Endothelial cell of umbilical vein (primary cell): ENCODE measurements around the gene BBLN.

ENCODE experiments used
- CTCF ChIP-seq, 2 donors: IDR thresholded peaks; 1 replicate in 1 of 2; 2 replicates in 1 of 2; pipeline ENCODE4 v1.5.1; 2011; ENCODE audit warnings: low read length in 2 of 2, mild to moderate bottlenecking in 2 of 2, moderate library complexity in 2 of 2, control low read depth in 1 of 2, inconsistent platforms in 1 of 2, low read depth in 1 of 2; ENCODE audit not compliant: insufficient read depth in 1 of 2; ENCODE audit errors: extremely low read depth in 1 of 2
- EZH2 ChIP-seq: IDR thresholded peaks from 2 replicates; pipeline ENCODE4 v1.6.1; 2012; ENCODE audit warnings: borderline replicate concordance, low read depth, mild to moderate bottlenecking, moderate library complexity, low read length, inconsistent platforms; ENCODE audit not compliant: severe bottlenecking
- JUN ChIP-seq: IDR thresholded peaks from 2 replicates; pipeline ENCODE4 v1.6.1; 2011; ENCODE audit warnings: borderline replicate concordance, low read depth; ENCODE audit not compliant: insufficient read length, insufficient read depth
- MYC ChIP-seq: IDR thresholded peaks from one replicate; pipeline ENCODE4 v1.6.1; 2011; ENCODE audit warnings: mild to moderate bottlenecking, low read depth, low read length
- POLR2A ChIP-seq: IDR thresholded peaks from 2 replicates; pipeline ENCODE4 v1.6.1; 2012; ENCODE audit warnings: low read depth, mild to moderate bottlenecking, control low read depth, low read length
- POLR2AphosphoS5 ChIP-seq: IDR thresholded peaks from 2 replicates; pipeline ENCODE4 v1.6.1; 2012; ENCODE audit warnings: low read depth, mild to moderate bottlenecking, control low read depth, low read length, moderate library complexity; ENCODE audit not compliant: insufficient read depth
- TF ChIP-seq, protein P1 (sequence below): IDR thresholded peaks from 2 replicates; pipeline ENCODE4 v1.6.1; 2011; ENCODE audit not compliant: insufficient read depth, insufficient read length

GRCh38 chr9:128121924-128122808 is 37.9 kb upstream of the BBLN start:
- no peak for TF ChIP-seq CTCF (IDR thresholded peaks at IDR 0.05; ENCODE audit: extremely low read depth in 1 of 2, insufficient read depth in 1 of 2, low read depth in 1 of 2, low read length in 2 of 2)
- TF ChIP-seq MYC, result no peak
- TF ChIP-seq POLR2AphosphoS5, result no peak
- TF ChIP-seq POLR2A, result no peak
- TF ChIP-seq, protein P1, sequence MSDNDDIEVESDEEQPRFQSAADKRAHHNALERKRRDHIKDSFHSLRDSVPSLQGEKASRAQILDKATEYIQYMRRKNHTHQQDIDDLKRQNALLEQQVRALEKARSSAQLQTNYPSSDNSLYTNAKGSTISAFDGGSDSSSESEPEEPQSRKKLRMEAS, result no peak
- no peak for TF ChIP-seq EZH2
- no peak for TF ChIP-seq JUN
